Activated CD8-positive, alpha-beta memory T cell treated with anti-CD3 and anti-CD28 coated beads, Interleukin-2, amount 50 U/mL, for 1 hour (primary cell): ENCODE data around the gene KCNQ2.

Experiments used
- DNase-seq: peaks from one replicate; pipeline ENCODE4 v3.0.0-alpha.2; 2020; ENCODE audit errors: extremely low read depth

The KCNQ2 gene

DNA sequence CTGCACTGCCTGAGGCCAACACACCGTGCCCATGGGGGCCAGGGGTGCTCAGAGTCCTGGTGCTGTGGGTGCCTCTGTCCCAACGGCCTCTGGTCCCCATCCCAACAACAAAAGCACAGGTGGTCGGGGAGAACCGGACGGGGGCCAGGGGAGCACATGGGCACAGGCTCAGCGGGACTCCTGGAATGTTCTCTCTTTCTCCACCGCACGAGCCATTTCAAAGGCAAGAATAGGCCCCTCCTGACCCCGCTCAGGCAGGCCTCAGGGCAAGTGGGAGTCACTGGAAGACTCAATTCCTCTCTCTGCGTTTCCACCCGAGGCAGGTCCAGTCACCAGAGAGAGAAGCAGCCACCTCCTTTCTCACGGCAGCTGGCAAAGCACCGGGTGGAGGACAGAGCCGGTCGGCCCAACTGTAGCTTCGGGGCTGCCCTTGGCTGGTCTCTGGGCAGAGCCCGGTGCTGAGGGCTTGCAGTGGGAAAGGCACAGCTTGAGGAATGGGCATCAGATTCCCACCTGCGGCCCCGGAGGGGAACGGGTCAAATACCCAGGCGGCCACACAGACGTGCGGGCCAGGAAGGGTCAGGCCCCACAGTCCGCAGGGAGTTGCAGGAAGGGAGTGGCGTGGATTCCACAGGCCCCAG lies 55.2 kb downstream of the KCNQ2 start:
- DNase-seq, result no peak

DNA sequence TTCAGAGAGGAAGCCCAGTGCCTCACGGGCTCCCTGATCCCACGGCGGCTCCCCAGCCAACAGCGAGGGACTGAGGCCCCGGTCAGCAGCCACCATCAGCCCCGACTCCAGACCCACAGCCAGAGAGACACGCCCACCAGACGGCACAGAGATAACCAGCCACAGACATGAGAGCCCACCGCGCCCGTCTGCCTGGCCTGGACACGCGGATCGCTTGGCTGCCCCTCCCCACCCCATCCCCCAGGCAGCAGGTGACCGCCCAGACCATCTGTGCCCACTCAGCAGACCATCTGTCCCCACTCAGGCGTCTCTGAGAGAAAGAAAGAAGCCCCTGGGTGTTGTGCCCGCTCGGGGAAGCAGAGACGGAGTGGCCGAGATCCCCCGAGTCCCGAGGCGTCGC lies 55.8 kb downstream of the KCNQ2 start:
- no peak for DNase-seq

DNA sequence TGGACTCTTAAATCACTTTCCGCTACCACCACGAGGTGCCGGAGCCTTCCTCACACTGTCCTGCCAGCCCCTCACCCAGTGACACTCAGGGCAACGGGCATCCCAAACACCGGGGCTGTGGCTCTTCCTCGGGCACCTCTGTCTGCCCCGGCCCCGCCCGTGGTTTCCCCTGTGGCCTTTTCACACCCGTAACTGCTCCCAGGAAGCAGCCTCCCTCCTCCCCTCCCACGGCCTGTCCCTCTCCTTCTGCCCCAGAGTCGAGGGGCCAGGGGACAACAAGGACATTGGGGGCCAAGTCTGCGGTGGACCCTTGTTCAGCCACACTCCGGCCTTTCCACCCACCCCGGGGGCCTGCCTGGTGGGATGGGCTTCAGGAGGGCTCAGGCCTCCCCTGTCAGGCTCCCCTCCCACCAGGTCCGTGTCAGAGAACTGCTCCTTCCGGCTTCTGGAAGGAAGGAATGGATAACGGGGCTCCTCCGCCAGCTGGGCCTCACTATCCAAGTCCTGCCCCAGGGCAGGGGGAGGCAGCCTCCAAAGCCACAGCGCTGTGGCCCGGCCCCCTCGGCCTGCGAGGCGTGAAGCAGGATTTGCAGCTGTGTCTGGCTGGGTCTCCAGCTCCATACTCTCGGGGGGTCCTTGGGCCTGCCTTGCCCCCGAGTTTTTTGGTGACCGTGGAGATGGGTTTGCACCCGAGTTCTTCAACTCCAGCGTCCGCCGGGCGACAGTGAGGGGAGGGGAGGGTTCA lies 56.6 kb downstream of the KCNQ2 start:
- DNase-seq, result no peak

DNA sequence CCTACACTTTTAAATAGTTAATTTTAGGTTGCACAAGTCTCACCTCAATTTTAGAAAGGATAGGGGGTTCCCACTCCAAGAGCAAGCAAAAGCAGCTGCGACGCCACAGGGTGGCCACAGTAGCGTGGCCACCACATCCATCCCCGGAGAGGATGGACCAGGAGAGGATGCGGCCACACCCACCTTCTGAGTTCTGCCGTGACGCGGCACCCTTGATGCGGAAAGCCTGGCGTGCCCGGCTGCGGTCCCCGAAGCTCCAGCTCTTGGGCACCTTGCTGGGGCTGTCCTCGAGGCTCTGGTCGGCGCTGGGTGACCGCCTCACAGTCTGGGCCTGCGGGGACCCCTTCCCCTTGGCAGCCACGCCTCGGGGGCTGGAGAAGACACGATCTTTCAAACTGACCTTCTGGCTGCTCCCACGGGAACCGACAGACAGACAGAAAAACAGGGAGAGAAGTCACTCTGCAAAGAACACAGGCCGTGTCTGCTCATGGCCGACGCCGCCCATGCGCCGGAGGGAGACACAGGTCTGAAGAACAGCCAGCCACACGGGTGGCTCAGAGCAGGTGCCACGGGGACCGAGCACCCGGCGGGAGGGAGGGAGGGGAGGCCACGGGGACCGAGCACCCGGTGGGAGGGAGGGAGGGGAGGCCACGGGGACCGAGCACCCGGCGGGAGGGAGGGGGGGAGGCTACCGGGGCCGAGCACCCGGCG lies 57.6 kb downstream of the KCNQ2 start:
- no peak for DNase-seq

DNA sequence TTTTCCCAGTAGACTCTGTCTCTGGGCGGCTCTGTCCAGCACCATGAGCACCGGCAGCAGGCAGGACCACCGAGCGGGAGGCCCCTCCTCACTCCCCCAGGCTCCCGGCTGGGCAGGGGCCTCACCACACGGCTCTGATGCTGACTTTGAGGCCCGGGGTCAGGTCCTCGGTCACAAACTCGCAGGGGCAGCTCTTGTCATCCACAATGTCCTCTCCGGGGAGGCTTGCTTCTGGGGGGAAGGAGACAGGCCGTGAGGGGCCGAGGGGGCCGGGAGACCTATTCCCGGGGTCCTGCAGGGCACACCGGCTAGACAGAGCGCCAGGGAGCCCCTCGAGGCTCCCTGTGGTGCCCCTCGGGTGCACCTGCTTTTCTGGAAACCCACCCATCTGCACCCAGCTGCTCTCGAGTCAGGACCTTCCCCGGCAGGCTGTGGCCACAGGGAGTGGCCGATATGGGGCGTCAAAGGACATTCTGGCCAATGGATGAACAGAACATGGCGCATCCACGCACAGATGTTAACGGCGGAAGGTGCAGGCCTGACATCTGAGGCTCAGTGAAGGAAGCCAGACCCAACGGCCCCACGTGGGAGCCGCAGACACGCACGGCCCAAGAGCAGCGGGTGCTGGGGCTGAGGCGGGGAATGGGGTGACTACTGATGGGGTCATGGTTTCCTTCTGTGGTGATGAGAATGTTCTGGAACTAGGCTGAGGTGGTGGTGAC lies 58.3 kb downstream of the KCNQ2 start:
- no peak for DNase-seq

DNA sequence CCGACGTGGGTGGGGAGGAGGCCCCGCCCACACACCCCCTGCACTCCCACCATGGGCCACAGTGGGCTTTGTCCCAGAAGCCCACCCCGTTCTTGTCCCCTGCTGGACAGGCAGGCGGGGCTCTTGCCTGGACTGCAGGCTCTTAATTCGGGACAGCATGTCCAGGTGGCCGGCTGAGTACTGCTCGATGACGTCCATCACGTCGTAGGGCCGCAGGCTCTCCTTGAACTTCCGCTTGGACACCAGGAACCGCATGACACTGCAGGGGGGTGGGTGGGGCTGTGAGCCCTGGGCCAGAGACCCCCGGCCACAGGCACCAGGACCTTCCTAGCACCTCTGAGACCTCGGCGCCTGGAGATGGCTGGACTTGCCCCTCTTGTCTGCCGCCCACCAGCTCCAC lies 59.1 kb downstream of the KCNQ2 start:
- no peak for DNase-seq

DNA sequence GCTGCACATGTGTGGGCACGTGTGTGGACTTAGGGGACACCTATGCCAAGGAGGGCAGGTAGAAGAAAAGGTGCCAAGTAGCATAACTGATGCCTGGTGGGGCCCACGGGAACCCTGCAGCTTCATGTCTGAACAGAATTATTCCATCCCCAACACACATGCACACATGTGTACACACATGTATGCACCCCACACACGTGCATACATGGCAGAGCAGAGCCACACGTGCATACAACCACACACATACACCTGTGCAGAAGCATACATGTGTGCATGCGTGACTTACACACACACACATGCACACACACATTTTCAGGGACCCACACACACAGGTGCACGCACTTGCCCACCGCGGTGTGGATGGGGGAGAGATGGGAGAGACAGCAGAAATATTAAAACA lies 59.6 kb downstream of the KCNQ2 start:
- no peak for DNase-seq

DNA sequence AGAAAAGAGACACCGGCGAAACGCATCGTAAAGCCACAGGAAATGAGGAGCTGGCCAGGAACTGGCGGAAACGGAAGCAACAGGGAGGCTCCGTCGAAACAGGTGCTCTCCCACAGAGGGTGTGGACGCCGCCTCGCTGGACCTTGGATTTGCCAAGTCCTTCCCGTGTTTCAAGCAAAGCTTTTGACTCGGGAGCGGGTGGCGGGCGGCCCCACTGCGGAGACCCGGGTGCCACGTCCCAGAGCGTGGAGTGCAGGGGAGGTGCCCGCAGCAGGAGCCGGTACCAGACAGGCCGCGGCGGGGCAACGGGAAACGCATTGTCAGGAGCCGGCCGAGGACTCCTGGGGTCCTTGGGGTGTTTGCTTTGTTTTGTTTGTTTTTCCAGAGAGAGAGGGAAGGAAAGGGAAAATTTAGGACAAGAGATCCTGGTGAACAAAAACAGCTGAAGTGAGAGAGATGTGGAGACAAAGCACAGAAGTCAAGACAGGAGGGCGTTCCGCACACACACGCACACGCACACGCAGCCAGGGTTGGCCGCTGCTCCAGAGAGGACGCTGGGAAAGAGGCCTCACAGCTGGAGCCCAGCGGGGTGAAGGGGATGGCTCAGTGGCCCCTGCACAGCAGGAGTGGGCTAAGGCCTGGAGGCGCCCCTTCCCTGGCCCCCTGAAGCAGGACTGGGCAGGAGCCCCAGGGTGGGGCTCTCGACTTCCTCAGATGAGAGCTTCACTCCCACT lies 60.4 kb downstream of the KCNQ2 start:
- no peak for DNase-seq

DNA sequence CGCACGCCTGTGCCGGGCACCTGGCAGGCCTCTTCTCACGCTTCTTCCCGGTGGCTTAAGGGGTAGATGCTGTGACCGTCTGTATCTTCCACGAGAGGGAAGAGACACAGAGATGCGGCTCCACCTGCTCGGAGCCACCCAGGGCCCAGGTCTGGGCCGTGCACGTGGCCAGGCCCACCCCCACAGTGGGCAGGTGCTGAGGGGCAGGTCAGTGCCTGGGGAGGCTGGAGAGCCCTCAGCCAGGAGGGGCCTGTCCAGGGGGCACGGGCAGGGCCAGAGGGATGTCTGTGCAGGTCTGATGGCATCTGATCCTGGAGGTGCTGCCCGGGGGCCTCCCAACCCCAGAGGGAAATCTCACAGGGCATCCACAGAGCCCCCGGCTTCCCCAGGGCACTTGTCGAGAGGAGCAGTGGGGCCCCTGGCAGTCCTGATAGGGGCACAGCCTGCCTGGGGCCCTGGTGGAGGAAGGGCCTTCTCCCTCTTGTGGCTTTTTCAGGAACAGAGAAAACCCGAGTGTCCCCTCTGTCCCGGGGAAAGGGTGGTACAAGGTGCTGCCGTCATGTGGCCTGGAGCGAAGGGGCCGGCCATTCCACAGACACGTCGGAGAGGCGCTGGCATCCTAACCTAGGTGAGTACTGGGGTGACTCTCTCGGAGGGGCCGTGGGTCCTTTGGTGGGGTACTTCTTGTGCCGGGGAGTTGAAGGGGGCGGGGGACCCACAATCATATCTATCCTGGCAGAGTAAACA lies 61.1 kb downstream of the KCNQ2 start:
- no peak for DNase-seq

DNA sequence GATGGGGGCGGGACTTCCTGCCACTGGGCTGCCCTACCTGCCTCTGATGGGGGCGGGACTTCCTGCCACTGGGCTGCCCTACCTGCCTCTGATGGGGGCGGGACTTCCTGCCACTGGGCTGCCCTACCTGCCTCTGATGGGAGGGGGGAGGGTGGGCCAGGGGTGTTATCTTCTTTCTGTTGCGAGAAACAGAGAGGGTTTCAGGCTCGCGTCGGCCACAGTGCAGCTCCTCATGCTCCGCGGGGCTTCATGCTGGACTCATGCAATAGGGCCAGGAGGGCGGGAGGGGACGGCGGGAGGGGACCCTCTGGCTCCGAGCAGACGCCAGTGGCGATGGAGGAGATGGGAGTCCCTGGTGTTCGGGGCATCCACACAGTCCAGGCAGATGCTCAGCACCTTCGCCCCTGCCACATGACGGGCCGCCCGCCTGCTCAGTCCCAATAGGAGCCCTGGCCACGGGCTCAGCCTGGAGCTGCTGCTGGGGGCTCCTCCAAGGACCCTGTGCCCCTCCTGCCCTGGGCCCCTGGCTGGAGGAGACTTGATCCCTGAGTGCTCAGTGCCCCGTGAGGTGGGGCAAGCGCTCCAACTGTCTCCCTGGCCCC lies 62.5 kb downstream of the KCNQ2 start:
- DNase-seq, result no peak

DNA sequence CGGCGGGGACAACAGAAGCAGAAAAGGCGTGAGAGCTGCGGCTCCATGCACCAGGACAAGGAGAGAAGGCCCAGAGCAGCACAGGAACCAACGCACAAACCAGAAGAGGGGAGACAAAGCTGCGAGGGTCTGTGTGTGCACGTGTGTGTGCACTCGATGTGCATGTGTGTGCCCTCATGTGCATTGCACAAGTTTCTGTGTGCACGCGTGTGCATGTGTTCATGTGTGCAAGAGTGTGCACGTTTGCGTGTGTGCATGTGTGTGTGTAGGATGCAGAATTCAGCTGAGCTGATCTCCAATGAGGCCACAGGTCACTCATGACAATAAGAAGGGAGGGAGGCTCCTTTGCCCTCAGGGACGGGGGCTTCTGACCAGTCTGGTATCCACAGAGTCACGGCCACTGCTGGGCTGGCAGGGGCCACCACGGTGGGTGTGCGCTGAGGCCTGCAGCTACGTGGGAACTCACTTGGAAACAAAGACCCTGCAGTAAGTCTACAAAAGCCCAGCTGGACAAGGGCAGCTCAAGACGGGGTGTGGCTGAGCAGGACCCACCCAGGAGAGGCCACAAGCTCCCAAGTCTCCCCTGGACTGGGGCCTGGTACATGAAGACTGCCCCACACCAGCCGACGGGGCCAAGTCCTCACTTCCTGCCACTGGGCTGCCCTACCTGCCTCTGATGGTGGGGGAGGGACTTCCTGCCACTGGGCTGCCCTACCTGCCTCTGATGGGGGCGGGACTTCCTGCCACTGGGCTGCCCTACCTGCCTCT lies 63.2 kb downstream of the KCNQ2 start:
- no peak for DNase-seq

DNA sequence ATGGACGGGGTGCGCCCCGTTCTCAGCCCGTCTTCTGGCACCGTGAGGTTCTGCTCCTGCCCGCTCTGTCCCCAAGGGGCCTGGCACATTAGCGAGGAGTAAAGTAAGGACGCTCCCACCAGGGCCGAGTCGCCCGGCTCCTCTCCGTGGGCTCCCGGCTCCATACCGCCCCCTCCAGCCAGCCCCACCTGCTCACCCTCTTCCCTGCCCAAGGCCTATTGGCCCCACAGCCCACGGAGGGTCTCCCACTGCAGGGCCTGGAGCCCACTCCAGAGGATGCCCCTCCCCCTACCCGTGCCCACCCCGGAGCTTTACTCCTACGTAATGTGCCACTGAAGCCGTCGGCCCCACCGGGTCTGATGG lies 63.8 kb downstream of the KCNQ2 start:
- DNase-seq, result no peak

DNA sequence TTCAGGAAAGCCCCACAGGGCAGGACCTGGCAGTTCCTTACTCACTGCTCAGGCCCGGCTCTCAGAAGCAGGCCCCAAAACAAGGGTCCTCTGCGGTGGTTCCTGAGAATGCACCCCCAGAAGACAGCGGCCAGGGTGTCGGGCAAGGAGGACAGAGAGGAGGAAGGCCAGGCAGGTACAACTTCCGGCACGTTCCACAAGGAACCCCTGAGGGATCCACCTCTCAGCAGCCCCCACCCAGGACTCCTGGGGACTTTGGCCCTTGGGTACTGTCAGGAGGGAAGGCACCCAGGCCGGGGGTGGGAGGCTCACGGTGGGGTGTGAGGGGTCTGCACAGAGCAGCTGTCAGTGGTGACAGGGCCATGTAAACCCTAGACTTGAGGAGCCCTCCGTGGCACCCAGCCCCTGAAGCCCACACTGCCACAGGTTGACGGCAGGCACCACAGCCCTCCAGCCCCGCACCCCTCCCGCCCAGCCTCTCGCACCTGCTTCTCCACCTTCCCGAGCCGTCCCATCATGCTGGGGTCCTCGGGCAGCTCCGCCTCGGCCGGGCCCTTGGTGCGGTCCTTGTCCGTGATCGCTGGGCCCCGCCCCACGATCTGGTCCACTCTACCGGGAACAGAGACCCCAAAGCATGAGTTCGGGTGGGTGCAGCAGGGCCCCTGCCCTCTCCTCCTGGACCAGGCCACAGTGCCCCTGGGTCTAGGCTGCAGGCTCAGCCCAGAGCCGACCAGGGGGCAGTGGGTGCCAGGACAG lies 64.3 kb downstream of the KCNQ2 start:
- DNase-seq, result no peak

DNA sequence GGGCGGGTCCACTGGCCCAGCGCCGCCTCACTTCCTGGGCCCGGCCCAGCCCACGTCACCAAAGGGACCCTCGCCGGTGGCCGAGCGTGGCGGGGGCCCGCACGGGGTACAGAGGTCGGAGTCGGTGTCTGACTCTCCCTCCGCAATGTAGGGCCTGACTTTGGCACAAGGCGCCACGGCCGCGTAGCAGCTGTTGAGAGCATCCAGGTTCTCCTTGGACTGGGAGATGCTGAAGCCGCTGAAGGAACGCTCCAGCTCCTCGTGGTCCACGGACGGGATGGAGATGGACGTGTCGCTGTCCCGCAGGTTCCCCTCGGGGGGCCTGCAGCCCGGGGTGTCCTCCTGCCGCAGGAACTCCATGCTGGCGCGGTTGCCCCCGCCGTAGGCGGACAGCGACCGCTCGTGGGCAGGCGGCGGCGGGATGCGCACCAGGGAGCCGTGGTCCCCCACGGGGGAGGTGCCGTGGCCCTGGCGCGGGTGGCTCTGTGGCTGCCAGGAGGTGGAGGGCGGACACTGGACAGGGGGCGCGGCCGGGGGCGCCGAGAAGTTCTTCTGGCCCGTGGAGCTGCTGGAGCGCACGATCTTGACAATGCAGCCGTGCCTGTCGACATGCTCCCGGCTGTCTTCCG lies 65.7 kb downstream of the KCNQ2 start:
- no peak for DNase-seq

DNA sequence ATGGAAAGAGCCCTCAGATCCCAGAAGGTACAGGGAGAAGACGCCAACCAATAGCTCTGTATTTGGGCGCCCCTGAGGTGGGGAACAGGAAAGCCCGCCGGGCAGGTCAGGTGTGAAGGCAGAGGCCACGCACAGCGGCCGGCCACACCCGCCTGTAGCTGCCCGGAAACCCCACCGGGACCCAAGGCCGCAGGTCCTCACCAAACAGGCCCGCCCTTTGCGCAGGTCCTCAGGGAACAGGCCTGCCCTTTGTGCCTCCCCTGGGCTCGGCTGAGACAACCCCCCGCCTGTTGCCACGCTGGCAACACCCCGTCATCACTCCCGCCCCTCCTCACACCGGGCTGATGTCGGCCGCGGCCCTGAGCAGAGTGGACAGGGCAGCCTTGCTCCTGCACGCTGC lies 66.4 kb downstream of the KCNQ2 start:
- DNase-seq, result no peak

DNA sequence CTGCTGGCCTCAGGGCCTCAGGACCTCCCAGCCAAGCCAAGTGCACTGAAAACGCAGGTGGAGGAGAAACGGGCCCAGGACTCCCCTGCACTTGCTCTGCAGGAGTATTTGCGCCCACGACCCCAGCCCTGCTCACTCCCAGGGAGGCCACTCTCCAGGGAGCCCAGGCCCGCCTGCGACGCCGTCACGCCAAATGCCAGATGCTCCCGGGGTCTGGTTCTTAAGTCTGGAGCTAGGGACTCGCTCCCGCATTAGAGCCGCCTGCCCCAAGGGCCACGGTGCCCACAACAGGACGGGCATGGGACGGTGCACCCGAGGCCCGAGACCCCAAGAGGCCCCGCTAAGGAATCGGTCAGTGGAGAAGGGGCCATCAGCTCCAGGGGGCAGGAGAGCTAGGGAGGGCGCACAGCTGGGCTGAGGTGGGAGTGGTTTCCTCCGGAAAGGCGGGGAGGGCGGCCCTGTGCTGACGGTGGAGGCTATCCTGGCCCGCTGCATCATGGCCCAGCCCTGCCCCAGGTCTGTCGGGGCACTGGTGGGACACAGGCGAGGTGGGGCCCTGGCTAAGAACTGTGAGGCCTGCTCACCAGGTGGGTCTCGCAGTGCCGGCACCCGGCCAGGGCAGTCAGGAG lies 67.2 kb downstream of the KCNQ2 start:
- no peak for DNase-seq

DNA sequence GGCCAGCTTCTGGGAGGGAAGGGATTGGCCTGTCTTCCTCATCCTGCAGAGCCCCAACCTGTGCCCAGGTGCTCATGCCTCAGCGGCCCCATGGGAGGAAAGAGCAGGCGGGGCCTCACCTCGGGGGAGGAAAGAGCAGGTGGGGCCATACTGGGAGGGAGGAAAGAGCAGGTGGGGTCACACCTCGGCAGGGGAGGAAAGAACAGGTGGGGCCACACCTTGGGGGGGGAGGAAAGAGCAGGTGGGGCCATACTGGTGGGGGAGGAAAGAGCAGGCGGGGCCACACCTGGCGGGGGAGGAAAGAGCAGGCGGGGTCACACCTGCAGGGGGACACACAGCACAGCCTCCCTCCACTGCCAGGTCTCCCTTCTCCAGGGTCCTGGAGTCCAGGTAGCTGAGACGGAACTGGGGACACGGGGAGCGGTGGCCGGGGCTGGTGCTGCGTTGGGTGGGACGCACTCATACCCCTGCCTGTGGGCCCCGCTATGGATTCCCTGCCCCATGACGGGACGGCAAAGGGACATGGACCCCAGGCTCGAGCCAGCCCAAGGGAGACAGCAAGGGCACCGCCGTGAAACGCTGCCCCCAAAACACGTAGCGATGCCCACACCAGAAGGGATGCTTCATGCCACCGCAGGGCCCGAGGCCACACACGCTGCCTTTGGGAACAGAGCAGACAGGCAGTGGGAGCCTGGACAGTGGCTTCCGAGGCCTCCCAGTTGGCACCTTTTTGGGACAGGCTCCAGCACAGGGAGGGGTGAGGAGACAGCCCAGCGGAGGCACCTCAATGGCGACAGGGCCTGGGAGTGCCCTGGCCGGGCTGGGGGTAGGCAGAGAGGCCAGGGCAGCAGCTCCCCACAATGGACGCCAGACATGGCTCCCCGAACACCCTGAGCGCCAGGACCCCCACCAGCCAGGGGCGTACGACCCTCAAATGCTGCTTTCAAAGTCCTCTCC lies 68.0 kb downstream of the KCNQ2 start:
- DNase-seq, result no peak
